Trophoblast cell (in vitro differentiated cells and primary cell): ENCODE measurements around the gene NTNG1.

Source experiments
- DNase-seq, 2 donors: peaks; one replicate each; pipeline ENCODE4 v3.0.0-alpha.2; 2016
- H2AFZ ChIP-seq: 2 replicates; pipeline ENCODE4 v1.6.1; 2013; ENCODE audit warnings: low read length, moderate library complexity, mild to moderate bottlenecking; ENCODE audit not compliant: insufficient read depth, poor library complexity
- H2AK5ac ChIP-seq: 2 replicates; pipeline ENCODE4 v1.6.1; 2013; ENCODE audit warnings: mild to moderate bottlenecking, low read length
- H2BK120ac ChIP-seq: 2 replicates; pipeline ENCODE4 v1.6.1; 2013; ENCODE audit warnings: low read length, mild to moderate bottlenecking, moderate library complexity; ENCODE audit not compliant: insufficient read depth, poor library complexity
- H2BK12ac ChIP-seq: 2 replicates; pipeline ENCODE4 v1.6.1; 2013; ENCODE audit warnings: mild to moderate bottlenecking, low read length, moderate library complexity
- H2BK5ac ChIP-seq: 2 replicates; pipeline ENCODE4 v1.6.1; 2013; ENCODE audit warnings: low read length, low read depth, moderate library complexity, mild to moderate bottlenecking; ENCODE audit not compliant: poor library complexity
- H3K14ac ChIP-seq: 2 replicates; pipeline ENCODE4 v1.6.1; 2013; ENCODE audit warnings: mild to moderate bottlenecking, low read length
- H3K18ac ChIP-seq: 2 replicates; pipeline ENCODE4 v1.6.1; 2013; ENCODE audit warnings: mild to moderate bottlenecking, low read length
- H3K23ac ChIP-seq: 2 replicates; pipeline ENCODE4 v1.6.1; 2013; ENCODE audit warnings: low read length
- H3K27ac ChIP-seq: 2 replicates; pipeline ENCODE4 v1.5.1; 2013; ENCODE audit warnings: low read depth, mild to moderate bottlenecking, inconsistent platforms, low read length, moderate library complexity
- H3K27me3 ChIP-seq: 2 replicates; pipeline ENCODE4 v1.6.1; 2013; ENCODE audit warnings: inconsistent platforms, mild to moderate bottlenecking, low read length, moderate library complexity; ENCODE audit not compliant: insufficient read depth
- H3K36me3 ChIP-seq, 2 experiments: 1 replicate in 1 of 2; 2 replicates in 1 of 2; pipeline ENCODE4 v1.6.1; 2013; ENCODE audit warnings: low read length in 2 of 2, mild to moderate bottlenecking in 2 of 2, moderate library complexity in 1 of 2; ENCODE audit not compliant: insufficient read depth in 2 of 2, control insufficient read depth in 1 of 2
- H3K4ac ChIP-seq: 2 replicates; pipeline ENCODE4 v1.6.1; 2013; ENCODE audit warnings: low read depth, mild to moderate bottlenecking, low read length, moderate library complexity
- H3K4me1 ChIP-seq, 2 experiments: 1 replicate in 1 of 2; 2 replicates in 1 of 2; pipeline ENCODE4 v1.6.1; 2013; ENCODE audit warnings: low read length in 2 of 2, mild to moderate bottlenecking in 2 of 2, moderate library complexity in 1 of 2; ENCODE audit not compliant: insufficient read depth in 2 of 2, control insufficient read depth in 1 of 2
- H3K4me2 ChIP-seq: 2 replicates; pipeline ENCODE4 v1.6.1; 2013; ENCODE audit warnings: inconsistent platforms, mild to moderate bottlenecking, low read length, moderate library complexity
- H3K4me3 ChIP-seq: 2 replicates; pipeline ENCODE4 v1.5.1; 2013; ENCODE audit warnings: mild to moderate bottlenecking, low read depth, low read length, inconsistent platforms
- H3K79me1 ChIP-seq: one replicate; pipeline ENCODE4 v1.6.1; 2013; ENCODE audit warnings: low read length
- H3K79me2 ChIP-seq: 2 replicates; pipeline ENCODE4 v1.6.1; 2013; ENCODE audit warnings: low read length, mild to moderate bottlenecking; ENCODE audit not compliant: control insufficient read depth, insufficient read depth, poor library complexity
- H3K9ac ChIP-seq: 2 replicates; pipeline ENCODE4 v1.6.1; 2013; ENCODE audit warnings: mild to moderate bottlenecking, low read length
- H3K9me3 ChIP-seq: 2 replicates; pipeline ENCODE4 v1.6.1; 2013; ENCODE audit warnings: low read depth, mild to moderate bottlenecking, control low read depth, inconsistent platforms, low read length; ENCODE audit not compliant: insufficient read depth
- H4K12ac ChIP-seq: 2 replicates; pipeline ENCODE4 v1.6.1; 2013; ENCODE audit warnings: low read depth, mild to moderate bottlenecking, low read length, moderate library complexity
- H4K8ac ChIP-seq: 2 replicates; pipeline ENCODE4 v1.6.1; 2013; ENCODE audit warnings: low read depth, mild to moderate bottlenecking, low read length, moderate library complexity
- H4K91ac ChIP-seq: one replicate; pipeline ENCODE4 v1.6.1; 2013; ENCODE audit warnings: low read depth, mild to moderate bottlenecking, low read length, moderate library complexity
- WGBS: extraction: QIAGEN DNeasy Blood & Tissue Kit; methylation state at CpG from one replicate; pipeline ENCODE4 v1.1.7; 2013; ENCODE audit warnings: missing lambda C conversion rate; ENCODE audit not compliant: insufficient read length, insufficient coverage; ENCODE audit errors: extremely low coverage; 5-methylcytosine and 5-hydroxymethylcytosine counted together

The NTNG1 gene

DNA sequence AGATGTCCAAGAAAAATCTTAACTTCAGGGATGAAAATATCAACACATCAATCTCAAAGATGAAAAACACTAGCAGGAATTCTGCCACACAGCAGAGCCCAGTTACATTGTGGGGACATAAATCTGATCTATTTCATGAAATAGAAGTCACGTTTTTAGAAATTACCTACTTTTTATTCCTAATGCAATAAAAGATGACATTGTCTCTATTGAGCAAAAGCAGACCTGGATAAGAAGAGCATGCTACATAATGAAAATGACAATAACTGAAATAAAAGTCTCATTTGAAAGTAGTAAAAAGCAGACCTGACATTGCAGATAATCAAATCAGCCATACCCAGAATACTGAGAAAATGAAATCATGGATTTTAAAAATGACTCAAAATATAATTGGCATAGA is 156.8 kb downstream of the NTNG1 start:
- Histone ChIP-seq H3K4ac (no peak overlapping the region), H3K9ac (no peak overlapping the region), H2AK5ac (no peak overlapping the region), H3K36me3 (no peaks in the 10 kb centered on the region), H2AFZ (no peak overlapping the region), H3K4me1 (no peaks in the 10 kb centered on the region), H4K8ac (no peak overlapping the region), H2BK12ac (no peak overlapping the region), H3K27me3 (no peaks in the 10 kb centered on the region), H3K18ac (no peak overlapping the region), H3K4me2 (no peak overlapping the region), H3K27ac (no peak overlapping the region), H3K79me1 (no peaks in the 10 kb centered on the region), H2BK120ac (no peak overlapping the region), H2BK5ac (no peak overlapping the region), H3K79me2 (no peaks in the 10 kb centered on the region), H4K91ac (no peak overlapping the region), H3K4me3 (no peak overlapping the region), H3K14ac (no peak overlapping the region), H3K9me3 (no peaks in the 10 kb centered on the region), H3K23ac (no peak overlapping the region), H4K12ac (no peak overlapping the region)
- no peak for DNase-seq
- WGBS: no CpG with 5 or more reads among the region's 1 CpG

DNA sequence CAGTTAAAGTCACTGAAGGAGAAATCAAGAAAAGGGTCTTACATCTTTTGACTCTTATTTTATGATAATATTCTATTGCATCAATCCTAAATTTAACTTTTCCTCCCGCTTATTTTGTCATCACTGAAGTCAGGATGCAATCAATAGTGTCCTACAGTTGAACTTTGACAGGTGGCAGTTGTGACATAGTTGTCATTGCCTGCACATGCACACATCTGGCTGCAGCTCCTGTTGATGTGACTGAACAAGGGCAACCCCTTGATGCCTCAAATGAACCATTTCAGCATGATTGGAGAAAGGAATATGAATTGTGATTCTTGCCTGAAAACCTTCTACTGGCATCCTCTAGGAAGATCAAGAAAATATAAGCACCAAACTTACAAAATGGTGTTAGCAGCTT is 157.7 kb downstream of the NTNG1 start:
- no peak overlapping the region for H3K18ac ChIP-seq
- H3K79me2 ChIP-seq: no peaks in the 10 kb centered on the region
- no peaks in the 10 kb centered on the region for H3K27me3 ChIP-seq
- no peak overlapping the region for H4K8ac ChIP-seq
- no peaks in the 10 kb centered on the region for H3K36me3 ChIP-seq
- no peak overlapping the region for H3K23ac ChIP-seq
- no peak overlapping the region for H4K12ac ChIP-seq
- no peak overlapping the region for H2AFZ ChIP-seq
- no CpG with 5 or more reads among the region's 1 CpG for WGBS
- no peak overlapping the region for H3K27ac ChIP-seq
- H3K79me1 ChIP-seq: no peaks in the 10 kb centered on the region
- no peak overlapping the region for H2BK120ac ChIP-seq
- no peak overlapping the region for H3K4ac ChIP-seq
- H3K9me3 ChIP-seq: no peaks in the 10 kb centered on the region
- H3K4me3 ChIP-seq: no peak overlapping the region
- no peak overlapping the region for H3K9ac ChIP-seq
- no peak for DNase-seq
- no peak overlapping the region for H2AK5ac ChIP-seq
- no peaks in the 10 kb centered on the region for H3K4me1 ChIP-seq
- no peak overlapping the region for H4K91ac ChIP-seq
- H3K14ac ChIP-seq: no peak overlapping the region
- no peak overlapping the region for H2BK12ac ChIP-seq
- H2BK5ac ChIP-seq: no peak overlapping the region
- H3K4me2 ChIP-seq: no peak overlapping the region

DNA sequence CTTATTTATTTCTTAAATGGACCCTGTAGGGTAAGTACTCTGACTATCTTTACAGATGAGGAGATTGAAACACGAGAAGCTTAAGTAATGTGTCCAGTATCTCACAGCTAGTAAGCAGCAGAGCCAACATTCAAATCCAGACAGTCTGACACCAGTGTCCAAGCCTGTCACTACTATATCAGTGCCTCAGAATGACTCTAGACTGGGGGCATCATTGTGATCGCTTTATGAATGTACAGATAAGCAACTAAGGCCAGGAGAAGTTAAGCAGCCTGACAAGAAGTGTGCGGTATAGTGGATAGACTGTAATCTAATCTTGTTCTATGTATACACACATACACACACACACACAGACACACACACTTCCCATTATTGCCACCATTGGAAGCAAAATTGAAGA is 158.7 kb downstream of the NTNG1 start:
- Histone ChIP-seq H2AFZ (no peak overlapping the region), H3K4me3 (no peak overlapping the region), H2BK12ac (no peak overlapping the region), H3K14ac (no peak overlapping the region), H3K4me1 (no peaks in the 10 kb centered on the region), H4K91ac (no peak overlapping the region), H3K36me3 (no peaks in the 10 kb centered on the region), H3K4ac (no peak overlapping the region), H3K27me3 (no peaks in the 10 kb centered on the region), H2BK120ac (no peak overlapping the region), H2AK5ac (no peak overlapping the region), H2BK5ac (no peak overlapping the region), H3K79me1 (no peaks in the 10 kb centered on the region), H4K8ac (no peak overlapping the region), H3K9ac (no peak overlapping the region), H3K18ac (no peak overlapping the region), H3K23ac (no peak overlapping the region), H3K79me2 (no peaks in the 10 kb centered on the region), H3K27ac (no peak overlapping the region), H3K9me3 (no peaks in the 10 kb centered on the region), H4K12ac (no peak overlapping the region), H3K4me2 (no peak overlapping the region)
- WGBS: no CpG with 5 or more reads among the region's 3 CpGs
- no peak for DNase-seq

DNA sequence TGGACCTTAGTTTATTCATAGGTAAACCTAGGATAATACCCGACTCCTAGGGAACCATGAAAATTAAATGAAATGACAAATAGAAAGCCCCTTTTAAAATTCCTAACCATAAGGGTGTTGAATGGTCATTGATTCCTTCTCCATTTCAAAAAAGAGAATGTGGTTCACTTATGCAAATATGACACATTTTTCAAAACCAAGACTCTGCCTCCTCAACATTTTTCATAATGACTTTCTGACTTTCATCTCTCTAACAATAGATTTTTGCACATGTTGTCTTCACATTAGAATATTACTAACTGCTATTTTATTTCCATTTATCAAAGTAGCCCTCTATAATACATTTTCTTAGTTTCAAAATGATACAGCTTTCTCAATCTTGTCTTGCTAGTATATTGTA is 169.1 kb downstream of the NTNG1 start:
- no peak overlapping the region for H3K4ac ChIP-seq
- no peak for DNase-seq

More for the DNA sequence above, 169.1 kb downstream of the NTNG1 start:
- no peaks in the 10 kb centered on the region for H3K79me1 ChIP-seq
- H3K23ac ChIP-seq: no peak overlapping the region
- no peaks in the 10 kb centered on the region for H3K79me2 ChIP-seq
- no CpG with 5 or more reads among the region's 1 CpG for WGBS
- H3K4me2 ChIP-seq: no peak overlapping the region
- no peaks in the 10 kb centered on the region for H3K9me3 ChIP-seq
- H3K14ac ChIP-seq: no peak overlapping the region
- no peak overlapping the region for H2BK12ac ChIP-seq
- H4K91ac ChIP-seq: no peak overlapping the region
- H3K27me3 ChIP-seq: no peaks in the 10 kb centered on the region
- no peak overlapping the region for H3K18ac ChIP-seq
- H4K8ac ChIP-seq: no peak overlapping the region
- H2AFZ ChIP-seq: no peak overlapping the region
- H3K4me3 ChIP-seq: no peak overlapping the region
- no peak overlapping the region for H2BK120ac ChIP-seq
- H4K12ac ChIP-seq: no peak overlapping the region
- H2AK5ac ChIP-seq: no peak overlapping the region
- H3K27ac ChIP-seq: no peak overlapping the region
- no peaks in the 10 kb centered on the region for H3K4me1 ChIP-seq
- no peaks in the 10 kb centered on the region for H3K36me3 ChIP-seq
- H3K9ac ChIP-seq: no peak overlapping the region
- no peak overlapping the region for H2BK5ac ChIP-seq
